Thymus (tissue), 11 donors: ENCODE measurements around the gene TIMM23B. TPM values are rescaled to one million over a fixed set of nuclear protein-coding genes. Genes with fewer than 3 reads are reported as not detected.
A peak's percentile ranks its signal among the peaks of the same experiment; 100 is the strongest.
"Not testable (repeated sequence)": the region's sequence is repeated elsewhere in the genome, so short reads cannot be mapped to it uniquely, and the experiment has no call there.

Experiments used
- DNase-seq, 9 donors: peaks; one replicate each; pipeline ENCODE4 v3.0.0-alpha.2; 2013; ENCODE audit warnings: low spot score in 9 of 9, low read depth in 6 of 9, missing footprints in 1 of 9
- H3K27ac ChIP-seq, 2 donors: one replicate each; pipeline ENCODE4 v1.5.1; 2013; ENCODE audit warnings: control low read depth in 1 of 2, low read depth in 1 of 2, low read length in 1 of 2, mild to moderate bottlenecking in 1 of 2, moderate library complexity in 1 of 2
- H3K27me3 ChIP-seq, 2 donors: one replicate each; pipeline ENCODE4 v1.5.1; 2013; ENCODE audit warnings: low read length in 1 of 2; ENCODE audit not compliant: control insufficient read depth in 2 of 2, insufficient read depth in 1 of 2
- H3K36me3 ChIP-seq, 2 donors: one replicate each; pipeline ENCODE4 v1.5.1; 2013; ENCODE audit warnings: low read length in 1 of 2, mild to moderate bottlenecking in 1 of 2, moderate library complexity in 1 of 2; ENCODE audit not compliant: control insufficient read depth in 2 of 2, insufficient read depth in 2 of 2
- H3K4me1 ChIP-seq, 2 donors: one replicate each; pipeline ENCODE4 v1.5.1; 2013; ENCODE audit warnings: low read length in 2 of 2; ENCODE audit not compliant: control insufficient read depth in 2 of 2, insufficient read depth in 2 of 2
- H3K4me3 ChIP-seq, 2 donors: one replicate each; pipeline ENCODE4 v1.5.1; 2013; ENCODE audit warnings: low read length in 2 of 2, control low read depth in 1 of 2, mild to moderate bottlenecking in 1 of 2
- H3K9me3 ChIP-seq, 2 donors: one replicate each; pipeline ENCODE4 v1.5.1; 2013; ENCODE audit warnings: low read length in 1 of 2, mild to moderate bottlenecking in 1 of 2; ENCODE audit not compliant: control insufficient read depth in 2 of 2, insufficient read depth in 1 of 2
- WGBS: extraction: QIAGEN DNeasy Blood & Tissue Kit; methylation state at CpG from one replicate; pipeline ENCODE4 v1.1.7; 2013; 5-methylcytosine and 5-hydroxymethylcytosine counted together
- polyA plus RNA-seq: library from polyadenylated mRNA; stranded (reverse); fragments of 200-250 nt; gene quantifications from one replicate; pipeline ENCODE4 v1.2.3, GENCODE V29; 2013
- total RNA-seq: library from RNA; stranded (reverse); fragments of 120-200 nt; gene quantifications from one replicate; pipeline ENCODE4 v1.2.4, GENCODE V29; 2013
- donor health status: healthy.

TIMM23B gene
- total and polyA plus RNA-seq, 2 donors = 9.4 to 11.0 TPM

DNA sequence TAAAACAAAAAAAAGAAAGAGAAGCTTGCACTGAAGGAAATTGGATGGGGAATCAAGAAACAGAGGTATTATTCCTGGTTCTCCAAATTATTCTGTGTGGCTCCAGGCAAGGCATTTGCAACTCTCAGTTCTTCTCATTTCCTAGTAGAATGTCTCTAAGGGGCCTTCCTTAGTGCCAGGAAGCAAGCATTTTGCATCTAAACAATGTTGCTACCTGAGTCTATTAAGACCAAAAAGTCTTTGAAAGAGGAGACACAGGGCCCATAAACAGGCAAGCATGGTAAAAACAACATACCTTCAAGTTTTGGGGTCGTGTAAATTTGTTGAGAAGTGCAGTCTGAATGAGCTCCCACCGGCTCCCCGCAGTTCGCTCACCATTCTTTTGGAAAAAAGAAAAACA, 19.8 kb upstream of the TIMM23B start:
- not testable (repeated sequence) for H3K27me3 ChIP-seq, H3K9me3 ChIP-seq, H3K4me1 ChIP-seq, H3K36me3 ChIP-seq, H3K27ac ChIP-seq, H3K4me3 ChIP-seq, DNase-seq
- 98% methylated on average over 4 of the region's 4 CpGs for WGBS

DNA sequence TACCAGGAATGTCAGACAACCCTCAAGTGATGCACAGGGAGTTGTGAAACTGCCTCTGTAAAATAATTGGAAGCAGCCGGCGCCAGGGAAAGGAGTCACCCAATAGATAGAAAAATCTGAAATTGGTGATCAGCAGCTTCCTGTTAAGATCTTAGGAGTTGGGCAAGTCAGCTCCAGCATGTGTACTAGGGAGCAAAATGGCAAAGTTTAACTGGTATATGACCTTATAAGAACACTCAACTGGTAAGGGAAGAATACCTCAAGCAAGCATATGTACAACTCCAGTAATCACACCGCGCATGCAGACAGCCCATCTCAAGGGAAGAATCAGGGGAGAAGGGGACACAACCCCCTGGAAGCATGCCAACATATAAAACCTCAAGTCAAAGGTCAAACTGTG, 18.3 kb upstream of the TIMM23B start:
- not testable (repeated sequence) for H3K36me3 ChIP-seq, H3K27me3 ChIP-seq
- WGBS = 98% methylated on average over 4 of the region's 4 CpGs

DNA sequence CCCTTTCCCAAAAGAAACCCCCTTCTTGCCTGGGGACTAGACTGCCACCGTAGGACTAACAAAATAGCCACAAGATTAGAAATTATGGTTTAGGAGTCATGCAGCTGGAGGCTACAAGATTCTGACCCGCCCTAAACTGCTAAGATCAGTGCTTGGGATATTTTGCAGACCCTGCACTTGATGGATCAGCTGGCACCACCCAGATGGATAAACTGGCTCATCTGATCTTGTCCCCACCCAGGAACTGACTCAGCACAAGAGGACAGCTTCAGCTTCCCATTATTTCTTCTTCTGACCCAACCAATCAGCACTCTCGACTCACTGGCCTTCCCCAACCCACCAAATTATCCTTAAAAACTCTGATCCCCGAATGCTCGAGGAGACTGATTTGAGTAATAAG, 10.6 kb upstream of the TIMM23B start:
- WGBS = 97% methylated on average over 4 of the region's 5 CpGs
- not testable (repeated sequence) for H3K4me3 ChIP-seq, DNase-seq, H3K27me3 ChIP-seq, H3K9me3 ChIP-seq, H3K27ac ChIP-seq, H3K4me1 ChIP-seq, H3K36me3 ChIP-seq

More for the DNA sequence above, 18.3 kb upstream of the TIMM23B start:
- not testable (repeated sequence) for H3K9me3 ChIP-seq, H3K27ac ChIP-seq, H3K4me1 ChIP-seq, H3K4me3 ChIP-seq, DNase-seq

DNA sequence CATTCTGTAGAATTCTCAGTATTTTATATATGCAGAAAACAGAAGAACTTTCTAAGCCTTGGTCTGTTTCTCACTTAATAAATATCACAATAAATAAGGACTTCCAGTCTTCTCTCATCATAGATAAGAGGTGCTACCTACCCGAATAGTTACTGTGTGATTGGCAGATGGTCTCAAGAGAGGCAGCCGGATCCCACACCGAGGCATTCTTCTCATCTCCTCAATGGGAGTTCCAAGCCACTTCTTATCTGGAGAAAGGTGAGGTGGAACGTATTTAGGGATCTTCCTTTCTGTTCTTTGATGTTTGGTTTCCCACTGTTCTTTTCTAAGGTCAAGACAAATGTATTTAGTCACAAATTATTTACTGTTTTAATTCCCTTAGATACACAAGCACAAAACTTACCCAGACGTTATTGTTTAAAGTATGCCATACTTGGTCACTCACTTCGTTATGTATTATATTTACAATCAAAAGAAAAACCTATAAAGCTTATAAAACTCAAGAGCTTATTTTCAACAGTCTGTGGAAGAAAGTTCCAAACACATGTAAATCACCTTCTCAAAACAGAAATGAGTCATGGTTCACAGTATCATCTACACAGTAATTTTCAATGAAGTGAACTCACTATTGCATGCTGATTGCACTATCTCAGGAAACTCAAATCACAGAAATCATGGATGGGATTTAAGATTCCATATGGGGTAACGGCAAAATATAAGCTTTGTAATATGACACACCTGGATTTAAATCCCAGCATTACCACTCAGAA, 9.7 kb upstream of the TIMM23B start:
- H3K27ac ChIP-seq, H3K9me3 ChIP-seq, H3K36me3 ChIP-seq, DNase-seq, H3K4me3 ChIP-seq, H3K27me3 ChIP-seq, H3K4me1 ChIP-seq: not testable (repeated sequence)
- WGBS = 95% methylated on average over 7 of the region's 7 CpGs

DNA sequence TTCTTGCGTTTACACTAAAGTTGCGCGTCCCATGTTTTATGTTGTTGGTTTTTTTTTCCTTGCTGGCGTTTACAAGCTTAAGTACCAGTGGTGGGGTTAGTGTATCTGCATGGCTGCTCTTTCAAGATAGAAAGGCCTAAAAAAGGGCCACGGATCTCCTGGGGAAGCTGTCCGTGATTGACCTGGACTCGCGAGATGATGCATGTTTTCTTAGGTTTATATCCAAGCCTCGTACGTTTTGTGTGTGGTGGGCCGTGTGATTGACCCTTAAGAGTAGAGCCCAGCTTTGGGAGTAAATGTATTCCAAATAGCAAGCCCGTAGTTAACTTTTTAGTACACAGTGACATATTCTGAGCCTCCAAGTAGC, 469 bp downstream of the TIMM23B start:
- Histone ChIP-seq H3K27ac (peak overlapping the region; percentile 18 to 75), H3K4me3 (peak overlapping the region; percentile 69 to 77)
- DNase-seq = peak in 5 of 9 donors; percentile 1 to 15 (median 4)
- WGBS = 2% methylated on average over 12 of the region's 12 CpGs
- not testable (repeated sequence) for H3K36me3 ChIP-seq, H3K4me1 ChIP-seq, H3K9me3 ChIP-seq, H3K27me3 ChIP-seq

DNA sequence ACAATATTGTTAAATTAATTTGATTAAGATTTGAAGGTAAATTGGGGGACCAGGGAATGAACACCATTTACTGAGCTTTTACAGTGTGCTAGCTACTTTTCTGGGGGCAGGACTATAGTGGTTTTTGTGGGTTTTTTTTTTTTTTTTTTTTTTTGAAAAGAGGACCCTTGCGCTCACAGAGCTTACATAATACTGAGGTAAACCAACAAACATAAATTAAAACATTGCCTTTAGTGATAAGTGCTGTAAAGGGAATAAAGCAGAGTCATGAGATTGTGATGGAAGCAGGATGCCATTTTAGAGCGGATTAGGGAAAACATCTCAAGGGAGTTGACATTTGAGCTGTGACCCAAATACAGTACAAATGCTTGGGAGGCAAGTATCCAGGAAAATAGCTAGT, 1.8 kb downstream of the TIMM23B start:
- not testable (repeated sequence) for H3K36me3 ChIP-seq, H3K27ac ChIP-seq, H3K4me1 ChIP-seq, H3K9me3 ChIP-seq, H3K27me3 ChIP-seq, H3K4me3 ChIP-seq, DNase-seq
- 89% methylated on average over 2 of the region's 2 CpGs for WGBS

DNA sequence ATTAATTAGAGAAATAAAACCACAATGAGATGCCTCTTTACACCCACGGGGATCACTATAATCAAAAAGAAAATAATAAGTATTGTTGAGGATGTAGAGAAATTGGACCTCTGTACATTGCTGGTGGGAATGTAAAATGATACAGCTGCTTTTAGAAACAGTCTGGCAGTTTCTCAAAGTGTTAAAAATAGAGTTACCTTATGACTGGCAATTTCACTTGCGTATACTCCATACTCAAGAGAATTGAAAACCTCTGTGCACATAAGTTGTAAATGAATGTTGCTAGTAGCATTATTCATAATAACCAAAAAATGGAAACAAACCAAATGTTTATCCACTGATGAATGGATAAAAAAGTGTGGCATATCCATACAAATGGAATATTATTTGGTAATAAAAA, 6.3 kb downstream of the TIMM23B start:
- H3K9me3 ChIP-seq, H3K4me3 ChIP-seq, DNase-seq, H3K36me3 ChIP-seq, H3K27me3 ChIP-seq, H3K27ac ChIP-seq, H3K4me1 ChIP-seq: not testable (repeated sequence)
- 100% methylated on average over 1 of the region's 2 CpGs for WGBS

DNA sequence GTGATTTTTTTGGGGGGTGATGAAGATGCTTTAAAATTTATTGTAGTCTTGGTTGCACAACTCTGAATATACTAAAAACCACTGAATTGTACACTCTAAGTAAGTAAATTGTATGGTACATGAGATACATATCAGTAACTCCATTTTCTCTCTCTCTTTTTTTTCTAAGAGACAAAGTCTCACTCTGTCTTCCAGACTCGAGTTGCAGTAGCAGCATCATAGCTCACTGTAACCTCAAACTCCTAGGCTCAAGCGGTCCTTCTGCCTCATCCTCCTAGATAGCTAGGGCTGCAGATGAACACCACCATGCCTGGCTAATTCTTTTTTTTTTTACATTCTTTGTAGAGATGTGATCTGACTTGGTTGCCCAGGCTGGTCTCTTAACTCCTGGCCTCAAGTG, 6.9 kb downstream of the TIMM23B start:
- not testable (repeated sequence) for H3K27ac ChIP-seq, DNase-seq, H3K27me3 ChIP-seq, H3K9me3 ChIP-seq, H3K36me3 ChIP-seq, H3K4me3 ChIP-seq, H3K4me1 ChIP-seq
- WGBS = 98% methylated on average over 2 of the region's 2 CpGs

DNA sequence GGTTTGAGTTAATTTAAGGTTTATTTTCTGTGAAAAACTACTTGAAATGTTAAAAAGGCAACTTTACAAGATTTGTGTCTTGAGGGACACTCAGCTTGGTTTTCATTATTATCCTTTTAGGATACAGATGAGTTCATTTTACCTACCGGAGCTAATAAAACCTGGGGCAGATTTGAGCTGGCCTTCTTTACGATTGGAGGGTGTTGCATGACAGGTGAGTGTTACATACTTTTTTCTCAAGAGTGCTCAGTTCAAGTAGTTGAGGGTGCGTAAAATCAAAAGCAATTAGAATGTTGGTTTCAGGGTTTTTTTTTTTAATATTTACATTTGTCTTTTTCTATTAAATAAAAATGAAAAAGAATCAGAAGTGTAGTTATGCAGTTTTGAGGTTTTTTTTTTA, 10.2 kb downstream of the TIMM23B start:
- WGBS = 95% methylated on average over 3 of the region's 3 CpGs
- not testable (repeated sequence) for H3K4me3 ChIP-seq, H3K36me3 ChIP-seq, DNase-seq, H3K27ac ChIP-seq, H3K4me1 ChIP-seq, H3K27me3 ChIP-seq, H3K9me3 ChIP-seq

DNA sequence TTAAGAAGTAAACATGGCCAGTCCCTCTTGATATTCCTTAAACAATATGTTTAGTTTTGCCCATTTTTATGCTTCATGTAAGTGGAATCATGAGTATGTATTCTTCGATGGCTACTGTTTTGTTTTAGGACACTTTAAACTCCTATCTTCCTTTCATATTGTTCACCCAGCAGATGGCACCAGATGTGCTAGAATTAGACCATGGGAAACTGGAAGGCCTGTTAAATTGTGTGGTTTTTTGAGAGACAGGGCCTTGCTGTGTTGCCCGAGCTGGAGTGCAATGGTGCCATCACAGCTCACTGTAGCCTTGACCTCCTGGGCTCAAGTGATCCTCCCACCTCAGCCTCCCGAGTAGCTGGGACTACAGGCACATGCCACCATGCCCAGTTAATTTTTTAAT, 11.3 kb downstream of the TIMM23B start:
- not testable (repeated sequence) for H3K27ac ChIP-seq, H3K9me3 ChIP-seq, H3K36me3 ChIP-seq, H3K4me3 ChIP-seq, H3K4me1 ChIP-seq, DNase-seq, H3K27me3 ChIP-seq
- WGBS = 96% methylated on average over 3 of the region's 3 CpGs
